ENCODE results near the gene NTN1.

The NTN1 gene

DNA sequence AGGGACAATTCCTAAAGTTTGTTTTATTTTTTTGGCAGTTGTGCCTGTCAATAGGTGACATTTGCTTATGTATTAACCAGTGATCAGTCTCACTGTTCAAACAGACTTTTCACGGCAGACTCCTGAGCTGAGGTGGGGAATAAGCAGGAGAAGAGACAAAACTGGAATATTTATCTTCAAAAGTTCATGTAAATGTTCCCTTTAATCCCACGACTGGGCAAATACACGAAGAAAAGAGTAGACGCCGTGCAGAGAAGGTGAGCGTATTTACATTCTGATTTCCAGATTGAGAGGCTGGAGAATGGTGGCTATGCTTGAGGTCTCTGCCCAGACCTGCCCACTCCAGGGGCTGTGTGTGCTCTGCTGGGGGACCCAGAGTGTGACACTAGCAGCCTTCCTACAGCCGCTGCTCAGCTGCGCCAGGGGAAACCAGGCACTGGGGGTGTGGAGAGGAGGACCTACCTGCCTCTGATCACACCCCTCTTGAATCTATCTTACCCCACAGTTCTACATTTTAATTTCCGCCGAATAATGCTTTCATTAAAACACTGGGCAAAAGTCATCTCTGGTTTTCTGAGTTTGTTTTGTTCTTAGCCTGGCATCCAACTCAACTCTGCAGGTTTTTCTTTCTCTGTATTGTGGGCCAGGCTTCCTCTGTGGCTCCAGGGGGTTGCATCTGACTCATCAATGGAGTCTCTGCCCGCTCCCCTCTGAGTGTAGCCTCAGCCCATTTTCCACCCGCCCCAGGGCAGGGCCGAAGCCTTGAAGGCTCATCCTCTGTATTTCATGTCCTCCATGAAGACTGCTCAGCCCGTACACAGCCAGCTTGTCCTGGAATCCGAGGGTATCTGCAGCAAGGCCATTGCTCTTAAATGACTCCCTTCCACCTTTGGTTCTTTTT, 237.1 kb downstream of the NTN1 start:
- DNase-seq, result no peak

GRCh38 chr17:9259419-9259818, 238.1 kb downstream of the NTN1 start:
- no peak for DNase-seq

GRCh38 chr17:9261081-9262012, 240.0 kb downstream of the NTN1 start:
- no peak for DNase-seq

DNA sequence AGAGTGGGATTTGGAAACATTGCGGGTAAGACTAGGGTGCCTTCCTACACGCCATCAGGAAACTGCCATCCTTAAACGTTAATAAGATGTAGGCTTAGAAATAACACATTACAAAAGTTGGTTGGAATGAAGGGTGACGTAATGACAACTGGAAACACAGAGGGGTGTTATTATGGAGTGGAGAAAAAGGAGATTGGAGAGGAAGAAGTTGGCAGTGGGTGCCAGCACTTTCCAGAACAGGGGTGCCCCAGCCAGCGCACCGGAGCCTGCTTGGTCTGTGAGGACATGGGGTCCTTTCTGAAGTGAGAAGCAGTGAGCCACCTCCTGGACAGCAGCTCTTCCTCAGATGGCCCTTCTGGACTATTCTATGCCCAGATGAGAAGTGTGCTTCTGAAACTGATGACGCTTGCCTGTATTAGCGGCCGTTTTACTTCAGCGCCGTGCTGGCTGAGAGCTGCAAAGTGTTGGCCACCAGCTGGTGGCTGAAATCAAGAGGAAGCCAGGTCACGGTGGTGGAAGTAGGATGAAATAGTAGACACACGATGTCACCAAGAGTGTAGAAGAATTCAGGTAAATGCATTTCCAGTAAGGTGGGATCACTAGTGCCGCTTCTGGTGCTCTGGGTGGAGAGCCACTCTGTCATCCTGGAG, 244.8 kb downstream of the NTN1 start:
- DNase-seq, result no peak

- DNase-seq, result no peak
Observed at GRCh38 chr17:9266697-9267117, 245.4 kb downstream of the NTN1 start.

DNA sequence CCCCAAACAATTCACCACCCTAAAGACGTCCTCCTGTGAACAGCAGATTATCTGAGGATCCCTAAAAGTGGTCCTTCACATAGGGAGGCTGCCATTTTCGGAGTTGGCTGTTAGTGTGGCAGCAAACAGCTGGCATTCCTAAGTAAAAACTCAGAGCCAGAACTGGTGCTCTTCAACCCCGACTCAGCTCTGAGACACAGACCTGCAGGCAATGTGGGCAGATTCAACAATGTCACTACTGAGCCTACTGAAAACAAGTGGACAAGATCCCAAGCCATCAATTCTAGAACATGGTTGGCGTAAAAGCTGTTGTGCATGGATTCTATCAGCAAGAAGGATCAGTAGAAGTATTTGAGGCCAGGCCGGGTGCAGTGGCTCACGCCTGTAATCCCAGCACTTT, 247.2 kb downstream of the NTN1 start:
- DNase-seq, result no peak

DNA sequence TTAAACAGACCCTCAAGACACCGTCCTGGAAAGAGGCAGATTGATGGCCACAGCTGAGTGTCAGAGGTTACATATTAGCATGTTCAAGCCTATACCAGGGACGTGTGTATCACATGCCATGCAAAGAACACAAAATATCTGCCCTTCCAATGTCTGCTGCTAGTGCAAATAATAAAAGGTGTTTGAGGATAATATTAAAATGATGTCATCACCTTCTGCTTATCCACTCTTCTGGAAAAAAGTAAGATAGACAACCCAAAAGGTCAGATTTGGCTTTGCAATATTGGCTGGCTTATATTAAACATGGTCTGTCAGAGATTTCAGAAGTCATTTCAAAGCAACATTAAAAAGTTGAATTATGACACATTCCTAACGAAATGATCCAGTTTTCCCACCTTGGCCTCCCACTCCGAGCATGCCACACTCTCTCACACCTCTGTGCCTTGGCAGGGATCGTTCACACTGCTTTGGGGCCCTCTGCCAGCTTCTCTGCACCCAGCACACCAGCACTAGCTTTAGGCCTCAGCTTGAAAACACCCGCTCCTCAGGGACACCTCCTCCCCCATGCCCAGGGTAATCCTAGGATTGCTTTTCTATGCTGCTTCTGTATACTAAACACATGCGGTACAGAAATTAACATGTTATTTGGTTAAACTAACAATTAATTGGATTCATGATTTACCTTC, 248.2 kb downstream of the NTN1 start:
- no peak for DNase-seq

DNA sequence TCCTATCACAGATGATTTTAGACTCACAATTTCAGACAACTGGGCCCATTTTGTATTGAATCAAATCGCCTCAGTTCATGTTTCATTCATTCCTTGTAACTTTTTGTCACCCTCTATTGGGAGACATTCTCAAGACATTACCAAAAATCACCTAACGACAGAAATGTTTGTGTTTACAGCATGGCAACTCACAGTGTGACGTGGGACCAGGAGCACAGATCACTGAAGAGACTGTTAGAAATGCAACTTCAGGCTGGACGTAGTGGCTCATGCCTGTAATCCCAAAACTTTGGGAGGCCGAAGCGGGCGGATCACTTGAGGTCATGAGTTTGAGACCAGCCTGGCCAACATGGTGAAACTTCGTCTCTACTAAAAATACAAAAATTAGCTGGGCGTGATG, 249.6 kb downstream of the NTN1 start:
- no peak for DNase-seq

DNA sequence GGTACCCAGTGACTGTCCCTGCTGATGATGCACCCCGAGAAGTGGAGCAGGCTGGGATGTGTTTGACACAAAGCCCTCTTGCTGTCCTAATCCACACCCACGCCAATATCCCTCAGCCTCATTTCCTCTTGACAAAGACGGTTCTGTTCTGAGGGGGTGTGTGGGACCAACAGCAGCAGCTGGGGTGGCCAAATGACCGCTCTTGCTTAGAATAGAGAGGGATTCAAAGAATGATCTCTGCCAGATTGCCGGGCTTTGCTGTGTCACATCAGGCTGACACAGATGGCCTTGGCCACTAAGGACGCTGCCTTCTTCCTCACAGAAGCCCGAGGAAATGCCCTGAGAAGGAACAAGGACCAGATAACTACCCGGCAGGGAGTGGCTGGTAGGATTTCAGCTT, 250.7 kb downstream of the NTN1 start:
- DNase-seq, result no peak

GRCh38 chr17:9272501-9273200, 251.3 kb downstream of the NTN1 start:
- DNase-seq, result no peak

DNA sequence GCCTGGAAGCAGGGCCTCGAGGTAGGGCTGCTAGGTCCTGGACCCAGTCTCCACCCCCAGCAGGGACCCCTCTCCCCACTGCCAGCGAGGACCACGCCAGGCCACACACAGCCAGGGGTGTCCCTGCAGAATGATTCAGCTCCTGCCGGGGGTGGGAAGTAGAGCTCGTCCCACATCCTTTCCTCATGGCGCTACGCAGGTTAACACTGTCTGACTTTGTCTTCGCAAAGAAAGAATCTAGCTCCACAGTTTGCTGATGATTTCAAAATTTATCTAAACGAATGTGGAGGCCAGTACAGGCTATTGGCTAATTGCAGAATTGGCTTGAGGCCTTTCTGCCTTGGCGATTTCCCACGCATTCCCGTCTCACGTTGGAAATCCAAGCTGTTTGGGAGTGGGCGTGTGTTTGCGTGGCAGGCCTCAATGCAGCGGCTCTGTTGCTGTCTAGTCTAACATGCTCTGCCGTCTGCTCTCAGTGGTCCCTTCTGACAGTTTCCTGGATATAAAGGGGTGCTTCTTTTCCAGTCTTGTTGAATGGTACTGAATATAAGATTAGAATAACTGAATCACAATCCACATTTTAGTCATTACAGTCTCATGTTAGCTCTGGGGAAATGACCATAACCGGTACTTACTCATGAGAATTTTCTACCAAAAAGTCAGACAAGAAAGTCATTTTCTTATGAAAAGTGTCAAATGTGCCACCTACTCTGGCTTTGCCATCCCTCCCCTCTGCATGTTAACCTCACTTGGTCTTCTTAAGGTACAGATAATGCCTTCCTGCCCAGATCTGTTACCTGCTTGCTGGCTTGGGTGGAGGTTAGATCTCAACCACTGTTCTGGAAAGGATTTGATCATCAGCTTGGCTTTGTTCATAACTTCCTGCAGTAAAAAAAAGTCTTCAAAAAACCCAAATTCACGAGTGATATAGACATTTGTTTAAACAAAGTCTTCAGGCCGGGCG, 252.4 kb downstream of the NTN1 start:
- DNase-seq, result no peak

DNA sequence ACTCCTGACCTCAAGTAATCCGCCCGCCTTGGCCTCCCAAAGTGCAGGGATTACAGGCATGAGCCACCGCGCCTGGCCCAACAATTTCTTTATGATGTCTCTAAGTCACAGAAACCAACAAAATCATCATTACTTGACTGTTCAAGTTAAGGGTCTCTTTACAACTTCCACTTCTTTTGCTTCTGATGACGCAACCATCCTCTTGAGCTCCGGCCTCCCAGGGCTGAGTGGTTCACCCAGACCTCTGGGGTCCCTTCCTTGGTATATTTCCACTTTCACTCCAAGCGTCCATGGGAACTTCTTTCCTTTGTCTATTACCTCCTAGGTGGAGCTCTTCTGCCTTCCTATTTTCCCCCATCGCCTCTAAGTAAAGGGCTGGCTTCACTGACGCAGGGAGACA, 253.7 kb downstream of the NTN1 start:
- no peak for DNase-seq

- no peak for DNase-seq
Observed at GRCh38 chr17:9279893-9280292, 258.6 kb downstream of the NTN1 start.

- no peak for DNase-seq
Observed at GRCh38 chr17:9283909-9284308, 262.6 kb downstream of the NTN1 start.

DNA sequence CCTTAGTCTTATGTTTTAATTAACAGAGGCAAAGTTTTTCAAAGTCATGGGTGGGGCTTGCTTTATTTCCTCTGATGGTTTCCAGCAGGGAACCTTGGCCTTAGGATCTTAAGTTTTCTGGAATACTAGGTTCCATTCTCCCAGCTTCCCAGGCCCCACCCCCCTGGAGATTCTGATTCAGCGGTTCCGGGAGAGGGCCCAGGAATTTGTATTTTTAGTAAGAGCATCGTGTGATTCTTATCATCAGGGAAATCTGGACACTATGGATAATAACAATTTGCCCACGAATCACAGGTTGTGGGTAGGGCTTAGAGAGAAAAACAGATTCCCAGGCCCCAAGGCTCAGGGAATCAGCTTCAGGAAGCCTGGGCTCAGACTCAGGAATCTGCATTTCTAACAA, 263.6 kb downstream of the NTN1 start:
- no peak for DNase-seq

- no peak for DNase-seq
Observed at GRCh38 chr17:9285602-9286427, 264.5 kb downstream of the NTN1 start.

DNA sequence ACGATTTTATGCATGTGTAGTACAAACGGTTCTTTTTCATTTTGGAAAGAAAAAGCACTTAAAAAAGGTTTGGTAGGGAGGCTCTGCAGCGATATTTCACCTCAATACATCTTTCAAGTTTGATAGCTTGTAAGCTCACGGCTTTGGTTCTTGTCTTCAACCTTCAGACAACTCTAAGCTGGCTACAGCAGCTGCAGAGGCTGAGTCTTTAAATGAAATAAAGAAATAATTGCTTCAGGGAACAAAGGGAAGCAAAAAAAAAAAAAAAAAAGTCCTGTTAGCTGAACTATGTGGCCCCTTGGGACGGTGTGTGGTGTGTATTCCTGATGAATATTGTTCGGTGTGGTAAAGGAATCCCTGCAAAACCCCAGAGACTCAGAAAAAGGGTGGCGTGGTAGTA, 265.1 kb downstream of the NTN1 start:
- DNase-seq, result no peak

DNA sequence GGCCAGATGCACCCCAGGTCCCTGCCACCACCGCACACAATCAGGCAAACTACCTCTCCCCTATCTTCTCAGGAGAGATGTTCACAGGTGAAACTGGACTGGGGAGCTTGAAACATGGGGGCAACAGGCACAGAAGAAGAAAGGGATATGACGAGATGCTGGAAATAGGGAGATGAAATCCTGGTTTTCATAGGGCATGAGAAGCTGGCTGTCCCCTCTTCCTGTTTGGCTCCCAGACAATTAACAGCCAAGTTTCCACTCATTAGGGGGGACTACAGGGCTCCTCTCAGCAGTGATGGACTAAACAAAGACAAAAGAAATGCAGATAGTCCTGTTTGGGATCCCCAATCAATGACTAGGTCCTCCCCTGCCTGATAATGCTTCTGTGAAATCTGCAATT, 266.0 kb downstream of the NTN1 start:
- DNase-seq, result no peak

GRCh38 chr17:9290226-9290613, 268.9 kb downstream of the NTN1 start:
- no peak for DNase-seq
